ENCODE results near the gene OPCML. TPM values are rescaled to one million over a fixed set of nuclear protein-coding genes. Genes with fewer than 3 reads are reported as not detected.

OPCML gene
- polyA plus RNA-seq, 3 donors from 2014 or later = not detected

GRCh38 chr11:132770829-132771530 lies 761.3 kb downstream of the OPCML start:
- Mint-ChIP-seq H3K36me3 (peaks cover 0 to 3% (median 0%) of the 10 kb centered on the region in 3 donors), H3K4me1 (no peaks in the 10 kb centered on the region), H3K4me3 (no peak overlapping the region), H3K27ac (no peak overlapping the region), H3K27me3 (ENCODE audit: low read depth in 3 of 3) (peaks cover 0 to 1% (median 0%) of the 10 kb centered on the region in 3 donors), H3K9me3 (peaks cover 3 to 13% (median 4%) of the 10 kb centered on the region in 6 donors)
- no peak for DNase-seq

GRCh38 chr11:132763503-132763902 lies 768.8 kb downstream of the OPCML start:
- Mint-ChIP-seq H3K27me3 (ENCODE audit: low read depth in 3 of 3) (peaks cover 0 to 2% (median 0%) of the 10 kb centered on the region in 3 donors), H3K4me3 (no peak overlapping the region), H3K4me1 (no peaks in the 10 kb centered on the region), H3K27ac (no peak overlapping the region), H3K9me3 (peaks cover 4 to 48% (median 10%) of the 10 kb centered on the region in 6 donors), H3K36me3 (no peaks in the 10 kb centered on the region)
- no peak for DNase-seq

- no peak for DNase-seq
- no peaks in the 10 kb centered on the region for H3K4me1 Mint-ChIP-seq
- no peaks in the 10 kb centered on the region for H3K36me3 Mint-ChIP-seq
- H3K27ac Mint-ChIP-seq = no peak overlapping the region
- H3K27me3 Mint-ChIP-seq (ENCODE audit: low read depth in 3 of 3) = peaks cover 0 to 3% (median 0%) of the 10 kb centered on the region in 3 donors
- H3K9me3 Mint-ChIP-seq = peaks cover 1 to 28% (median 14%) of the 10 kb centered on the region in 6 donors
- H3K4me3 Mint-ChIP-seq = no peak overlapping the region
Observed at GRCh38 chr11:132755934-132756333, 776.4 kb downstream of the OPCML start.

- H3K27me3 Mint-ChIP-seq (ENCODE audit: low read depth in 3 of 3) = peaks cover 1 to 4% (median 1%) of the 10 kb centered on the region in 3 donors
- no peaks in the 10 kb centered on the region for H3K4me1 Mint-ChIP-seq
- no peaks in the 10 kb centered on the region for H3K36me3 Mint-ChIP-seq
- H3K9me3 Mint-ChIP-seq = peaks cover 0 to 12% (median 4%) of the 10 kb centered on the region in 6 donors
- H3K27ac Mint-ChIP-seq = no peak overlapping the region
- no peak for DNase-seq
- H3K4me3 Mint-ChIP-seq = no peak overlapping the region
Observed at GRCh38 chr11:132751516-132752250, 780.6 kb downstream of the OPCML start.

GRCh38 chr11:132746305-132746704 lies 786.0 kb downstream of the OPCML start:
- no peaks in the 10 kb centered on the region for H3K36me3 Mint-ChIP-seq
- no peak for DNase-seq
- H3K4me3 Mint-ChIP-seq = no peak overlapping the region
- H3K27ac Mint-ChIP-seq = no peak overlapping the region
- H3K9me3 Mint-ChIP-seq = peaks cover 0 to 18% (median 3%) of the 10 kb centered on the region in 6 donors
- H3K4me1 Mint-ChIP-seq = no peaks in the 10 kb centered on the region
- peaks cover 3 to 4% (median 3%) of the 10 kb centered on the region in 3 donors for H3K27me3 Mint-ChIP-seq (ENCODE audit: low read depth in 3 of 3)

- Mint-ChIP-seq H3K9me3 (peaks cover 0 to 18% (median 2%) of the 10 kb centered on the region in 6 donors), H3K27ac (no peak overlapping the region), H3K4me1 (no peaks in the 10 kb centered on the region), H3K36me3 (no peaks in the 10 kb centered on the region), H3K27me3 (ENCODE audit: low read depth in 3 of 3) (peaks cover 3 to 4% (median 3%) of the 10 kb centered on the region in 3 donors), H3K4me3 (no peak overlapping the region)
- no peak for DNase-seq
Observed at GRCh38 chr11:132745306-132745705, 787.0 kb downstream of the OPCML start.

GRCh38 chr11:132744771-132745170 lies 787.5 kb downstream of the OPCML start:
- DNase-seq = no peak
- Mint-ChIP-seq H3K4me3 (no peak overlapping the region), H3K27ac (no peak overlapping the region), H3K27me3 (ENCODE audit: low read depth in 3 of 3) (peaks cover 3 to 4% (median 3%) of the 10 kb centered on the region in 3 donors), H3K9me3 (peaks cover 0 to 18% (median 1%) of the 10 kb centered on the region in 6 donors), H3K36me3 (no peaks in the 10 kb centered on the region), H3K4me1 (no peaks in the 10 kb centered on the region)

GRCh38 chr11:132743601-132744000 lies 788.7 kb downstream of the OPCML start:
- Mint-ChIP-seq H3K27ac (no peak overlapping the region), H3K27me3 (ENCODE audit: low read depth in 3 of 3) (peaks cover 2 to 3% (median 2%) of the 10 kb centered on the region in 3 donors), H3K4me3 (no peak overlapping the region), H3K4me1 (no peaks in the 10 kb centered on the region), H3K36me3 (no peaks in the 10 kb centered on the region), H3K9me3 (peaks cover 0 to 16% (median 6%) of the 10 kb centered on the region in 6 donors)
- no peak for DNase-seq

- Mint-ChIP-seq H3K36me3 (no peaks in the 10 kb centered on the region), H3K9me3 (peaks cover 0 to 11% (median 7%) of the 10 kb centered on the region in 6 donors)
Observed at GRCh38 chr11:132742929-132743328, 789.4 kb downstream of the OPCML start.

GRCh38 chr11:132734217-132734616 lies 798.1 kb downstream of the OPCML start:
- Mint-ChIP-seq H3K27ac (no peak overlapping the region), H3K36me3 (no peaks in the 10 kb centered on the region), H3K4me1 (no peaks in the 10 kb centered on the region), H3K27me3 (ENCODE audit: low read depth in 3 of 3) (no peaks in the 10 kb centered on the region), H3K4me3 (no peak overlapping the region), H3K9me3 (peaks cover 0 to 11% (median 3%) of the 10 kb centered on the region in 6 donors)
- DNase-seq = no peak

More at GRCh38 chr11:132742929-132743328, 789.4 kb downstream of the OPCML start:
- no peak overlapping the region for H3K4me3 Mint-ChIP-seq
- no peak for DNase-seq
- peaks cover 2 to 3% (median 2%) of the 10 kb centered on the region in 3 donors for H3K27me3 Mint-ChIP-seq (ENCODE audit: low read depth in 3 of 3)
- no peaks in the 10 kb centered on the region for H3K4me1 Mint-ChIP-seq
- no peak overlapping the region for H3K27ac Mint-ChIP-seq

GRCh38 chr11:132728026-132728425 lies 804.3 kb downstream of the OPCML start:
- H3K9me3 Mint-ChIP-seq = peaks cover 0 to 12% (median 8%) of the 10 kb centered on the region in 6 donors
- H3K4me3 Mint-ChIP-seq = no peak overlapping the region
- peaks cover 0 to 6% (median 4%) of the 10 kb centered on the region in 3 donors for H3K36me3 Mint-ChIP-seq
- H3K4me1 Mint-ChIP-seq = peaks cover under 1 to 4% of the 10 kb centered on the region in 2 donors
- no peaks in the 10 kb centered on the region for H3K27me3 Mint-ChIP-seq (ENCODE audit: low read depth in 3 of 3)
- no peak overlapping the region for H3K27ac Mint-ChIP-seq
- no peak for DNase-seq

- Mint-ChIP-seq H3K36me3 (peaks cover 0 to 6% (median 4%) of the 10 kb centered on the region in 3 donors), H3K9me3 (peaks cover 2 to 16% (median 8%) of the 10 kb centered on the region in 6 donors), H3K4me1 (peaks cover 37 to 50% of the 10 kb centered on the region in 2 donors), H3K27me3 (ENCODE audit: low read depth in 3 of 3) (peaks cover 7 to 11% (median 8%) of the 10 kb centered on the region in 3 donors), H3K4me3 (peak overlapping the region in 1 of 5 donors; percentile 22), H3K27ac (no peak overlapping the region)
- no peak for DNase-seq
Observed at GRCh38 chr11:132721526-132721925, 810.8 kb downstream of the OPCML start.

GRCh38 chr11:132719684-132720083 lies 812.6 kb downstream of the OPCML start:
- Mint-ChIP-seq H3K36me3 (no peaks in the 10 kb centered on the region), H3K4me1 (peaks cover 37 to 50% of the 10 kb centered on the region in 2 donors), H3K27me3 (ENCODE audit: low read depth in 3 of 3) (peaks cover 7 to 11% (median 8%) of the 10 kb centered on the region in 3 donors), H3K27ac (peak overlapping the region in 5 of 6 donors; percentile 11 to 91 (median 71)), H3K4me3 (peak overlapping the region; percentile 13 to 78 (median 47)), H3K9me3 (peaks cover 2 to 6% (median 4%) of the 10 kb centered on the region in 6 donors)
- DNase-seq = no peak

Measured in immature natural killer cell (primary cell).